Ovary (tissue), 9 donors: ENCODE measurements around the gene CLPSL2. TPM values are rescaled to one million over a fixed set of nuclear protein-coding genes. Genes with fewer than 3 reads are reported as not detected.

Experiments
- DNase-seq, 5 donors: peaks; one replicate each; pipeline ENCODE4 v3.0.0-alpha.2; 2019 to 2020
- H3K27ac ChIP-seq, 2 donors: fragments of 200-600 bp; one replicate each; pipeline versions ENCODE4 v1.5.1 to v1.8.0; 2019 to 2022
- H3K27me3 ChIP-seq: fragments of 200-600 bp; one replicate; pipeline ENCODE4 v1.8.0; 2022
- H3K36me3 ChIP-seq: fragments of 200-600 bp; sonication (generic); one replicate; pipeline ENCODE4 v1.5.1; 2019
- H3K4me1 ChIP-seq: one replicate; pipeline ENCODE4 v1.8.1; 2013; ENCODE audit warnings: mild to moderate bottlenecking, moderate library complexity; ENCODE audit not compliant: insufficient read depth
- H3K4me3 ChIP-seq: fragments of 200-600 bp; sonication (generic); one replicate; pipeline ENCODE4 v1.5.1; 2017
- H3K9me3 ChIP-seq, 2 donors: fragments of 200-600 bp in 1 of 2; sonication (generic) in 1 of 2; one replicate each; pipeline versions ENCODE4 v1.5.1 to v1.8.1; 2013 to 2019; ENCODE audit warnings: mild to moderate bottlenecking in 1 of 2, moderate library complexity in 1 of 2
- EP300 ChIP-seq: sonication (generic); formaldehyde crosslinking; IDR thresholded peaks from one replicate; pipeline ENCODE4 v1.6.1; 2017; ENCODE audit warnings: antibody characterized with exemption
- POLR2A ChIP-seq: fragments of 450-650 bp; IDR thresholded peaks from one replicate; pipeline ENCODE4 v1.6.1; 2017; ENCODE audit warnings: antibody characterized with exemption, mild to moderate bottlenecking, moderate library complexity
- WGBS, 3 donors: extraction: QIAGEN DNeasy Blood & Tissue Kit in 1 of 3; methylation state at CpG; one replicate each; pipeline versions ENCODE4 v1.1.5 to v1.1.7; 2013 to 2017; 5-methylcytosine and 5-hydroxymethylcytosine counted together
- intact Hi-C, 4 donors: fragments of 100-400 bp; cut with DNase I; formaldehyde crosslinking; loops; one replicate each; pipeline versions ENCODE4 v1.11.0 to v1.15.1; 2022 to 2023
- polyA plus RNA-seq, 2 donors: library from polyadenylated mRNA; stranded (reverse); fragments of 200-250 nt in 1 of 2; fragments of 350-450 nt in 1 of 2; fragmentation: Illumina TruSeq in 1 of 2; extraction: RNeasy Lipid Tissue Mini Kit (QIAGEN cat#74804) in 1 of 2; gene quantifications; one replicate each; pipeline ENCODE4 v1.2.3, GENCODE V29; 2013 to 2014
- total RNA-seq, 7 donors: library from RNA; depleted of rRNA in 2 of 7; stranded (reverse); fragments of >200 nt in 2 of 7; fragmentation: NEBNext Ultra II Directional in 3 of 7; extraction: Animal tissue kit (Norgen Biotek cat#: 25700) in 3 of 7; gene quantifications; one replicate each; pipeline versions ENCODE4 v1.1.0 to v1.2.4, GENCODE V29; 2016 to 2023
- TF ChIP-seq, protein P1 (sequence below), 3 donors: fragments of 450-650 bp in 2 of 3; fragments of 200-600 bp in 1 of 3; IDR thresholded peaks; one replicate each; pipeline versions ENCODE4 v1.5.1 to v1.8.0; 2016 to 2022; ENCODE audit warnings: antibody characterized with exemption in 3 of 3, mild to moderate bottlenecking in 1 of 3
- donor health status: DM: no; HTN: no; CAD: no; lungs with moderate emphysema.
- donor health status: DM: no; HTN: no; CAD: no.
- donor health status: Bipolar disorder and iron deficiency.
- donor health status: DM: yes; HTN: yes; CAD: no.
- donor health status: DM: no; HTN: no; CAD: no.
- donor health status: DM: yes; HTN: yes; CAD: no.

Gene CLPSL2
- total and polyA plus RNA-seq, 9 donors: not detected

DNA sequence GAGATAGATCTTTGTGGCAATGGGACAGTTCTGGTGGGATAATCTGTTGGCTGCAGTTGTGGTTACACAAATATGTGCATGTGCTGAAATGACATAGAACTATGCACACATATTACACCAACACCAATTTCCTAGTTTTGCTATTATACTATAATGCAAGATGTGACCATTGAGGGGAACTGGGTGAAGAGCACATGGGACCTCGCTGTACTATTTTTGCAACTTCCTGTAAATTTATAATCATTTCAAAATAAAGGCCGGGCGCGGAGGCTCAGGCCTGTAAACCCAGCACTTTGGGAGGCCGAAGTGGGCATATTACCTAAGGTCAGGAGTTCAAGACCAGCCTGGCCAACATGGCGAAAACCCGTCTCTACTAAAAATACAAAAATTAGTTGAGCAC, 30.9 kb upstream of the CLPSL2 start:
- H3K4me3 ChIP-seq: no peak overlapping the region
- H3K36me3 ChIP-seq: no peaks in the 10 kb centered on the region
- H3K9me3 ChIP-seq: no peaks in the 10 kb centered on the region
- TF ChIP-seq, protein P1, sequence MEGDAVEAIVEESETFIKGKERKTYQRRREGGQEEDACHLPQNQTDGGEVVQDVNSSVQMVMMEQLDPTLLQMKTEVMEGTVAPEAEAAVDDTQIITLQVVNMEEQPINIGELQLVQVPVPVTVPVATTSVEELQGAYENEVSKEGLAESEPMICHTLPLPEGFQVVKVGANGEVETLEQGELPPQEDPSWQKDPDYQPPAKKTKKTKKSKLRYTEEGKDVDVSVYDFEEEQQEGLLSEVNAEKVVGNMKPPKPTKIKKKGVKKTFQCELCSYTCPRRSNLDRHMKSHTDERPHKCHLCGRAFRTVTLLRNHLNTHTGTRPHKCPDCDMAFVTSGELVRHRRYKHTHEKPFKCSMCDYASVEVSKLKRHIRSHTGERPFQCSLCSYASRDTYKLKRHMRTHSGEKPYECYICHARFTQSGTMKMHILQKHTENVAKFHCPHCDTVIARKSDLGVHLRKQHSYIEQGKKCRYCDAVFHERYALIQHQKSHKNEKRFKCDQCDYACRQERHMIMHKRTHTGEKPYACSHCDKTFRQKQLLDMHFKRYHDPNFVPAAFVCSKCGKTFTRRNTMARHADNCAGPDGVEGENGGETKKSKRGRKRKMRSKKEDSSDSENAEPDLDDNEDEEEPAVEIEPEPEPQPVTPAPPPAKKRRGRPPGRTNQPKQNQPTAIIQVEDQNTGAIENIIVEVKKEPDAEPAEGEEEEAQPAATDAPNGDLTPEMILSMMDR (IDR thresholded peaks at IDR 0.05): no peak
- TF ChIP-seq EP300 (no peak), POLR2A (no peak)
- H3K27ac ChIP-seq: no peak overlapping the region
- WGBS, 3 donors: 94 to 95% (median 94%) methylated on average over 7 of the region's 7 CpGs
- DNase-seq: no peak
- no peaks in the 10 kb centered on the region for H3K27me3 ChIP-seq
- H3K4me1 ChIP-seq: no peaks in the 10 kb centered on the region
- intact Hi-C loops: loop anchor here in 1 of 4 donors (10.0 kb wide), 1 partner anchor 349 kb away; no protein-coding TSS in a partner anchor

GRCh38 chr6:35746516-35746915, 29.9 kb upstream of the CLPSL2 start:
- no peak overlapping the region for H3K4me3 ChIP-seq
- no peak overlapping the region for H3K27ac ChIP-seq
- H3K9me3 ChIP-seq: no peaks in the 10 kb centered on the region
- TF ChIP-seq EP300 (no peak), POLR2A (no peak)
- TF ChIP-seq, protein P1 (IDR thresholded peaks at IDR 0.05): no peak
- no peaks in the 10 kb centered on the region for H3K27me3 ChIP-seq
- no peak for DNase-seq
- intact Hi-C loops: loop anchor here in 1 of 4 donors (10.0 kb wide), 1 partner anchor 348 kb away; no protein-coding TSS in a partner anchor
- 80 to 83% (median 81%) methylated on average over 3 of the region's 3 CpGs for WGBS, 3 donors
- H3K4me1 ChIP-seq: no peaks in the 10 kb centered on the region
- no peaks in the 10 kb centered on the region for H3K36me3 ChIP-seq

- TF ChIP-seq EP300 (no peak), POLR2A (no peak)
- TF ChIP-seq, protein P1 (IDR thresholded peaks at IDR 0.05): no peak
- DNase-seq: no peak
- Histone ChIP-seq H3K4me1 (no peaks in the 10 kb centered on the region), H3K36me3 (no peaks in the 10 kb centered on the region), H3K9me3 (no peaks in the 10 kb centered on the region), H3K27ac (no peak overlapping the region), H3K27me3 (no peaks in the 10 kb centered on the region), H3K4me3 (no peak overlapping the region)
- intact Hi-C loops: loop anchor here in 1 of 4 donors (10.0 kb wide), 1 partner anchor 347 kb away; no protein-coding TSS in a partner anchor
- WGBS, 3 donors: 94 to 100% (median 96%) methylated on average over 1 of the region's 1 CpG
Observed at GRCh38 chr6:35747877-35748276, 28.5 kb upstream of the CLPSL2 start.

DNA sequence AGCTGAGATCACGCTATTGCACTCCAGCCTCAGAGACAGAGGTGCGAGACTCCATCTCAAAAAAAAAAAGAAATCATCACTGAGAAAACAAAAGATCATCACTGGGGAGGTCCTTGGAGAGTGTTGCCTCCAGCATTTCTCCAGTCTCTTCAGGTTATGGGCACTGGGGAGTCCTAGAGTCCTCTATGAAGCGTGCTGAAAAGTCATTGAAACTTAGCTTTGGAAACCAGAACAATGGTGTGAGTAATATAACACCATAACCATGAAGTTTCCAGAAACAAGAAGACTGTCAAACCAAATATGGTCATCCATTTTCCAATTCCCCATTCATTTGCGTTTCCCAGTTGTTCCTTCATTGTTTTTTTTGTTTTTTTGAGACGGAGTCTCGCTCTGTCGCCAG, 25.8 kb upstream of the CLPSL2 start:
- TF ChIP-seq POLR2A: no peak
- TF ChIP-seq, protein P1 (IDR thresholded peaks at IDR 0.05): no peak
- no peak for TF ChIP-seq EP300
- intact Hi-C loops: no loop called here
- no peak for DNase-seq
- H3K36me3 ChIP-seq: no peaks in the 10 kb centered on the region
- H3K4me3 ChIP-seq: no peak overlapping the region
- no peak overlapping the region for H3K27ac ChIP-seq
- no peaks in the 10 kb centered on the region for H3K27me3 ChIP-seq
- WGBS, 3 donors: 85 to 91% (median 85%) methylated on average over 7 of the region's 7 CpGs
- no peaks in the 10 kb centered on the region for H3K4me1 ChIP-seq
- H3K9me3 ChIP-seq: no peaks in the 10 kb centered on the region
